ENCODE results near the gene DBN1.

DNA sequence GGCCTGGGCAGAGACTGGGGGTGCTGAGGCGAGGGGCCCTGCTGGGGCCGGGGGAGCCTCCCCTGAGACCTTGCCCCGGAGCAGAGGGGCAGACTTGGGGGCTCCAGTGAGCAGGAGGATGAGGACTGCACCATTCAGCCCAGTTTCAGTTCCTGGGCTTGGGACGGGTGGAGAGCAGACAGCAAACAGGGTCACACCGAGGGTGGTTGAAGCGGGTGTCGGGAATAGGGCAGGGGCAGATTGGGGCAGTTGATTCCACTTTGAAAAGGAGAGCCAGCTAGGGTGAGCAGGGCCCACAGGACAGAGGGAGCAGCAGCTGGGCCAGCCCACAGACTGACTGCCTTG lies 42.5 kb downstream of the DBN1 start:
- TF ChIP-seq, protein P1, sequence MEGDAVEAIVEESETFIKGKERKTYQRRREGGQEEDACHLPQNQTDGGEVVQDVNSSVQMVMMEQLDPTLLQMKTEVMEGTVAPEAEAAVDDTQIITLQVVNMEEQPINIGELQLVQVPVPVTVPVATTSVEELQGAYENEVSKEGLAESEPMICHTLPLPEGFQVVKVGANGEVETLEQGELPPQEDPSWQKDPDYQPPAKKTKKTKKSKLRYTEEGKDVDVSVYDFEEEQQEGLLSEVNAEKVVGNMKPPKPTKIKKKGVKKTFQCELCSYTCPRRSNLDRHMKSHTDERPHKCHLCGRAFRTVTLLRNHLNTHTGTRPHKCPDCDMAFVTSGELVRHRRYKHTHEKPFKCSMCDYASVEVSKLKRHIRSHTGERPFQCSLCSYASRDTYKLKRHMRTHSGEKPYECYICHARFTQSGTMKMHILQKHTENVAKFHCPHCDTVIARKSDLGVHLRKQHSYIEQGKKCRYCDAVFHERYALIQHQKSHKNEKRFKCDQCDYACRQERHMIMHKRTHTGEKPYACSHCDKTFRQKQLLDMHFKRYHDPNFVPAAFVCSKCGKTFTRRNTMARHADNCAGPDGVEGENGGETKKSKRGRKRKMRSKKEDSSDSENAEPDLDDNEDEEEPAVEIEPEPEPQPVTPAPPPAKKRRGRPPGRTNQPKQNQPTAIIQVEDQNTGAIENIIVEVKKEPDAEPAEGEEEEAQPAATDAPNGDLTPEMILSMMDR (IDR thresholded peaks at IDR 0.05) = no peak
- no peak for TF ChIP-seq POLR2A (IDR thresholded peaks at IDR 0.05)
- TF ChIP-seq POLR2AphosphoS5 (IDR thresholded peaks at IDR 0.05) = no peak

Data from transverse colon (tissue), 4 donors.